Epithelial cell of esophagus (primary cell): ENCODE data around the gene OXSM.

ENCODE experiments used
- DNase-seq: peaks from one replicate; pipeline ENCODE4 v3.0.0; 2010; ENCODE audit warnings: low read depth
- H3K4me3 ChIP-seq: 2 replicates; pipeline ENCODE4 v1.5.1; 2011; ENCODE audit warnings: mild to moderate bottlenecking, low read length, control low read depth
- CTCF ChIP-seq: IDR thresholded peaks from 2 replicates; pipeline ENCODE4 v1.5.1; 2011; ENCODE audit warnings: low read depth, mild to moderate bottlenecking, low read length, control low read depth, inconsistent platforms; ENCODE audit not compliant: insufficient read depth; ENCODE audit errors: missing control alignments

Gene OXSM

GRCh38 chr3:25820366-25820765 is 30.5 kb downstream of the OXSM start:
- DNase-seq, result peak; percentile 64
- no peak overlapping the region for H3K4me3 ChIP-seq
- no peak for TF ChIP-seq CTCF

- no peak overlapping the region for H3K4me3 ChIP-seq
- no peak for TF ChIP-seq CTCF
- DNase-seq, result peak; percentile 26
Observed at GRCh38 chr3:25820816-25821486, 31.1 kb downstream of the OXSM start.

GRCh38 chr3:25821746-25822573 is 32.1 kb downstream of the OXSM start:
- H3K4me3 ChIP-seq, result no peak overlapping the region
- no peak for DNase-seq
- no peak for TF ChIP-seq CTCF

GRCh38 chr3:25823314-25823713 is 33.4 kb downstream of the OXSM start:
- DNase-seq, result no peak
- H3K4me3 ChIP-seq, result no peak overlapping the region
- TF ChIP-seq CTCF, result no peak

GRCh38 chr3:25826510-25826909 is 36.6 kb downstream of the OXSM start:
- H3K4me3 ChIP-seq, result no peak overlapping the region
- TF ChIP-seq CTCF, result no peak
- no peak for DNase-seq

GRCh38 chr3:25830373-25831280 is 40.7 kb downstream of the OXSM start:
- no peak for TF ChIP-seq CTCF
- no peak for DNase-seq
- H3K4me3 ChIP-seq, result no peak overlapping the region
